ENCODE measurements around the gene SH3PXD2B.

The SH3PXD2B gene

GRCh38 chr5:172444110-172444510 is 10.2 kb downstream of the SH3PXD2B start:
- no peak overlapping the region for H3K4me3 ChIP-seq (replicated peaks; ENCODE audit: insufficient read depth, low read length)
- DNase-seq (ENCODE audit: low read depth in 1 of 2, low spot score in 1 of 2) = no peak
- no peak overlapping the region for H3K27ac ChIP-seq (replicated peaks)
- peaks cover 14% of the 10 kb centered on the region for H3K27me3 ChIP-seq (ENCODE audit: insufficient read depth, poor library complexity, severe bottlenecking)
- TF ChIP-seq SPI1 (IDR thresholded peaks at IDR 0.05; ENCODE audit: borderline replicate concordance, low read depth) (no peak), GABPA (IDR thresholded peaks at IDR 0.05; ENCODE audit: low read depth) (no peak), POLR2AphosphoS5 (IDR thresholded peaks at IDR 0.05; ENCODE audit: low read depth) (no peak)

- H3K27me3 ChIP-seq (ENCODE audit: insufficient read depth, poor library complexity, severe bottlenecking) = peaks cover 14% of the 10 kb centered on the region
- no peak overlapping the region for H3K27ac ChIP-seq (replicated peaks)
- no peak for TF ChIP-seq CTCF (IDR thresholded peaks at IDR 0.05; ENCODE audit: insufficient read depth, low read length)
- no peak for TF ChIP-seq POLR2AphosphoS5 (IDR thresholded peaks at IDR 0.05; ENCODE audit: low read depth)
- TF ChIP-seq SPI1 (IDR thresholded peaks at IDR 0.05; ENCODE audit: borderline replicate concordance, low read depth) = no peak
- no peak for TF ChIP-seq GABPA (IDR thresholded peaks at IDR 0.05; ENCODE audit: low read depth)
- TF ChIP-seq REST (IDR thresholded peaks at IDR 0.05; ENCODE audit: insufficient replicate concordance, low read depth) = no peak
- H3K4me3 ChIP-seq (replicated peaks; ENCODE audit: insufficient read depth, low read length) = no peak overlapping the region
- no peak for DNase-seq (ENCODE audit: low read depth in 1 of 2, low spot score in 1 of 2)
These were observed 10.8 kb downstream of the SH3PXD2B start for GRCh38 chr5:172443441-172444109.

- Histone ChIP-seq H3K4me3 (replicated peaks; ENCODE audit: insufficient read depth, low read length) (no peak overlapping the region), H3K27ac (replicated peaks) (no peak overlapping the region), H3K27me3 (ENCODE audit: insufficient read depth, poor library complexity, severe bottlenecking) (peaks cover 14% of the 10 kb centered on the region)
- TF ChIP-seq SPI1 (IDR thresholded peaks at IDR 0.05; ENCODE audit: borderline replicate concordance, low read depth) (no peak), CTCF (IDR thresholded peaks at IDR 0.05; ENCODE audit: insufficient read depth, low read length) (no peak), GABPA (IDR thresholded peaks at IDR 0.05; ENCODE audit: low read depth) (no peak), REST (IDR thresholded peaks at IDR 0.05; ENCODE audit: insufficient replicate concordance, low read depth) (no peak), POLR2AphosphoS5 (IDR thresholded peaks at IDR 0.05; ENCODE audit: low read depth) (no peak)
- no peak for DNase-seq (ENCODE audit: low read depth in 1 of 2, low spot score in 1 of 2)
These were observed 11.7 kb downstream of the SH3PXD2B start for GRCh38 chr5:172442592-172442991.

GRCh38 chr5:172441262-172441751 is 13.0 kb downstream of the SH3PXD2B start:
- H3K27me3 ChIP-seq (ENCODE audit: insufficient read depth, poor library complexity, severe bottlenecking) = peaks cover 12% of the 10 kb centered on the region
- no peak overlapping the region for H3K27ac ChIP-seq (replicated peaks)
- H3K4me3 ChIP-seq (replicated peaks; ENCODE audit: insufficient read depth, low read length) = no peak overlapping the region
- no peak for TF ChIP-seq REST (IDR thresholded peaks at IDR 0.05; ENCODE audit: insufficient replicate concordance, low read depth)
- TF ChIP-seq SPI1 (IDR thresholded peaks at IDR 0.05; ENCODE audit: borderline replicate concordance, low read depth) = no peak
- TF ChIP-seq POLR2AphosphoS5 (IDR thresholded peaks at IDR 0.05; ENCODE audit: low read depth) = no peak
- TF ChIP-seq CTCF (IDR thresholded peaks at IDR 0.05; ENCODE audit: insufficient read depth, low read length) = no peak
- no peak for TF ChIP-seq GABPA (IDR thresholded peaks at IDR 0.05; ENCODE audit: low read depth)
- DNase-seq (ENCODE audit: low read depth in 1 of 2, low spot score in 1 of 2) = no peak
